NCI-H774 (cell line): ENCODE data around the gene PGPEP1.
A peak's percentile ranks its signal among the peaks of the same experiment; 100 is the strongest.
"Not testable (repeated sequence)": the region's sequence is repeated elsewhere in the genome, so short reads cannot be mapped to it uniquely, and the experiment has no call there.

Source experiments
- DNase-seq: peaks from one replicate; lab custom pipeline; 2025; lab: John Stamatoyannopoulos, UW

PGPEP1 gene

GRCh38 chr19:18391509-18392075, 51.2 kb downstream of the PGPEP1 start:
- DNase-seq = no peak

- no peak for DNase-seq
Measured at GRCh38 chr19:18392417-18392816, 52.0 kb downstream of the PGPEP1 start.

GRCh38 chr19:18392926-18393325, 52.5 kb downstream of the PGPEP1 start:
- no peak for DNase-seq

GRCh38 chr19:18393836-18394235, 53.4 kb downstream of the PGPEP1 start:
- DNase-seq = no peak

GRCh38 chr19:18396471-18397241, 56.3 kb downstream of the PGPEP1 start:
- no peak for DNase-seq

- DNase-seq = no peak
Measured at GRCh38 chr19:18397242-18398202, 57.1 kb downstream of the PGPEP1 start, which contains the start of gene LRRC25. Gene LRRC25, minus strand, starts transcription at chr19:18397622. Its CDS starts 659 bp downstream, at chr19:18396963.

- no peak for DNase-seq
Measured at GRCh38 chr19:18399008-18399407, 58.6 kb downstream of the PGPEP1 start.

- no peak for DNase-seq
Measured at GRCh38 chr19:18401580-18402112, 61.2 kb downstream of the PGPEP1 start.

- not testable (repeated sequence) for DNase-seq
Measured at GRCh38 chr19:18402455-18403248, 62.3 kb downstream of the PGPEP1 start.

- not testable (repeated sequence) for DNase-seq
Measured at GRCh38 chr19:18405754-18406153, 65.4 kb downstream of the PGPEP1 start.

GRCh38 chr19:18406749-18407148, 66.4 kb downstream of the PGPEP1 start:
- DNase-seq = no peak

- no peak for DNase-seq
Measured at GRCh38 chr19:18408053-18408476, 67.7 kb downstream of the PGPEP1 start.

- DNase-seq = no peak
Measured at GRCh38 chr19:18412610-18413239, 72.3 kb downstream of the PGPEP1 start.

GRCh38 chr19:18414504-18415177, 74.2 kb downstream of the PGPEP1 start:
- no peak for DNase-seq

GRCh38 chr19:18415178-18415867, 74.9 kb downstream of the PGPEP1 start:
- DNase-seq = no peak

- DNase-seq = peak; percentile 74
Measured at GRCh38 chr19:18416778-18417249, 76.4 kb downstream of the PGPEP1 start.

- DNase-seq = peak; percentile 26
Measured at GRCh38 chr19:18417250-18418028, 77.0 kb downstream of the PGPEP1 start.

- no peak for DNase-seq
Measured at GRCh38 chr19:18418029-18418482, 77.7 kb downstream of the PGPEP1 start.
